ENCODE data around the gene GMDS.
"Not testable (repeated sequence)": the region's sequence is repeated elsewhere in the genome, so short reads cannot be mapped to it uniquely, and the experiment has no call there.

GMDS gene

GRCh38 chr6:1761477-1761877 lies 483.9 kb downstream of the GMDS start:
- DNase-seq = no peak

- DNase-seq = no peak
These were observed 484.5 kb downstream of the GMDS start for GRCh38 chr6:1760876-1761275.

GRCh38 chr6:1759870-1760269 lies 485.5 kb downstream of the GMDS start:
- DNase-seq = no peak

- no peak for DNase-seq
These were observed 487.2 kb downstream of the GMDS start for GRCh38 chr6:1758076-1758679.

GRCh38 chr6:1757131-1757530 lies 488.3 kb downstream of the GMDS start:
- no peak for DNase-seq

- no peak for DNase-seq
These were observed 488.8 kb downstream of the GMDS start for GRCh38 chr6:1756472-1757129.

- DNase-seq = not testable (repeated sequence)
These were observed 494.3 kb downstream of the GMDS start for GRCh38 chr6:1751063-1751462.

GRCh38 chr6:1749041-1749440 lies 496.4 kb downstream of the GMDS start:
- no peak for DNase-seq

- no peak for DNase-seq
These were observed 497.9 kb downstream of the GMDS start for GRCh38 chr6:1747531-1747930.

- no peak for DNase-seq
These were observed 498.4 kb downstream of the GMDS start for GRCh38 chr6:1747003-1747402.

GRCh38 chr6:1745814-1746213 lies 499.6 kb downstream of the GMDS start:
- DNase-seq = no peak

- no peak for DNase-seq
These were observed 500.9 kb downstream of the GMDS start for GRCh38 chr6:1744543-1744942.

- DNase-seq = no peak
These were observed 505.7 kb downstream of the GMDS start for GRCh38 chr6:1739680-1740079.

GRCh38 chr6:1739220-1739619 lies 506.2 kb downstream of the GMDS start:
- DNase-seq = no peak

- DNase-seq = no peak
These were observed 506.8 kb downstream of the GMDS start for GRCh38 chr6:1738558-1739081.

- DNase-seq = no peak
These were observed 507.7 kb downstream of the GMDS start for GRCh38 chr6:1737463-1738311.

GRCh38 chr6:1736346-1737105 lies 508.9 kb downstream of the GMDS start:
- no peak for DNase-seq

GRCh38 chr6:1735239-1735803 lies 510.1 kb downstream of the GMDS start:
- DNase-seq = no peak

GRCh38 chr6:1730882-1731281 lies 514.5 kb downstream of the GMDS start:
- DNase-seq = no peak

- DNase-seq = no peak
These were observed 515.7 kb downstream of the GMDS start for GRCh38 chr6:1729750-1730140.

GRCh38 chr6:1729133-1729749 lies 516.2 kb downstream of the GMDS start:
- no peak for DNase-seq

GRCh38 chr6:1726341-1726768 lies 519.0 kb downstream of the GMDS start:
- DNase-seq = no peak

Measured in activated CD4-positive, CD25-positive, alpha-beta regulatory T cell (primary cell).